Vagina (tissue), 2 donors: ENCODE results near the gene SLC15A4. TPM values are rescaled to one million over a fixed set of nuclear protein-coding genes. Genes with fewer than 3 reads are reported as not detected.

ENCODE experiments used
- DNase-seq, 2 donors: peaks; one replicate each; pipeline ENCODE4 v3.0.0-alpha.2; 2017; ENCODE audit errors: extremely low spot score in 2 of 2
- H3K27ac ChIP-seq: fragments of 200-600 bp; sonication (generic); one replicate; pipeline ENCODE4 v1.5.1; 2019
- H3K27me3 ChIP-seq: fragments of 200-600 bp; sonication (generic); one replicate; pipeline ENCODE4 v1.5.1; 2019
- H3K36me3 ChIP-seq, 2 donors: fragments of 200-600 bp; sonication (generic); one replicate each; pipeline ENCODE4 v1.5.1; 2017 to 2019
- H3K4me1 ChIP-seq: fragments of 200-600 bp; sonication (generic); one replicate; pipeline ENCODE4 v1.5.1; 2019
- H3K4me3 ChIP-seq, 2 donors: fragments of 200-600 bp; sonication (generic); 1 replicate in 1 of 2; 2 replicates in 1 of 2; pipeline ENCODE4 v1.5.1; 2016 to 2019
- H3K9me3 ChIP-seq: fragments of 200-600 bp; sonication (generic); one replicate; pipeline ENCODE4 v1.5.1; 2019
- POLR2A ChIP-seq, 2 donors: fragments of 450-650 bp; IDR thresholded peaks; one replicate each; pipeline ENCODE4 v1.6.1; 2017; ENCODE audit warnings: antibody characterized with exemption in 2 of 2, mild to moderate bottlenecking in 2 of 2, moderate library complexity in 2 of 2
- POLR2AphosphoS5 ChIP-seq, 2 donors: sonication (generic); formaldehyde crosslinking; IDR thresholded peaks; one replicate each; pipeline ENCODE4 v1.9.0; 2017; ENCODE audit warnings: antibody characterized with exemption in 2 of 2, mild to moderate bottlenecking in 2 of 2, low read depth in 1 of 2; ENCODE audit not compliant: insufficient read depth in 1 of 2
- intact Hi-C: fragments of 100-400 bp; cut with DNase I; formaldehyde crosslinking; loops from one replicate; pipeline ENCODE4 v1.15.1; 2023
- total RNA-seq: library from RNA; depleted of rRNA; stranded (reverse); fragments of >200 nt; gene quantifications from one replicate; pipeline ENCODE4 v1.2.3, GENCODE V29; 2016
- TF ChIP-seq, protein P1 (sequence below), 3 experiments: fragments of 450-650 bp in 2 of 3; fragments of 200-600 bp in 1 of 3; sonication (generic) in 1 of 3; IDR thresholded peaks; one replicate each; pipeline ENCODE4 v1.5.1; 2017 to 2019; ENCODE audit warnings: antibody characterized with exemption in 3 of 3, mild to moderate bottlenecking in 2 of 3, moderate library complexity in 2 of 3

SLC15A4 gene
- total RNA-seq, 1 donor from 2014 or later: 36.1 TPM

DNA sequence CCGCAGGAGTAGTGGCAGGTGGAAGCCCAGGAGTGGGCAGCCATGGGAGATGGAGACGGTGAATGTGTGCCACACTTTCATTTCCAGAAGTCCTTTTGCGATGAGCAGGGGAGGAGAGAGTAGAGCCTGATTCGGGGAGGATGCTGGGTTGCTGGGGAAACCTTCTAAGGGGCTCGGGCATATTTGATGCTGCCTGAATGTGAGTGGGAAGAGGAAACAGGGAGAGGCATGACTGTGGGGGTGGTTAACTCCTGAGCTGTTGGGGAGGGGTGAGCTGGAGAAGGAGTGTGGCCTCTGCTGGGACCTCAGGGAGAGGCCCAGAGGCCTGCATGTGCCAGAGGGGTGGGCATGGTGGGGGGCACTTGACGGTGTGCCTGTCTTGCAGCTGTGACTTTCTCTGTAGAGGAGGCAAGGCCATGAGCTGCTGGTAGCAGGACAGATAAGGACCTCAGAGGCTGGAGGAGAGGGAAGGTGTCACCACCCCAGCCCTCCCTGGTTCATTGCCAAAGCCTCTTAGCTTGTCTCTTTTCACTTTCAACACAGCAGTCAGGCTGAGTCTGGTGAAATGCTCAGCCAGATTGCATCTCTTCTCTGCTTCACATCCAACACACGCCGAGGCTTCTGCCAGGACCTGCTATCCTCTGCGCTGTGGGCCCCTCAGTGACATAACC, 40.9 kb upstream of the SLC15A4 start:
- Histone ChIP-seq H3K36me3 (no peaks in the 10 kb centered on the region), H3K4me3 (no peak overlapping the region), H3K27ac (no peak overlapping the region), H3K27me3 (no peaks in the 10 kb centered on the region), H3K4me1 (no peaks in the 10 kb centered on the region), H3K9me3 (no peaks in the 10 kb centered on the region)
- DNase-seq: no peak
- intact Hi-C loops: no loop called here
- TF ChIP-seq, protein P1, sequence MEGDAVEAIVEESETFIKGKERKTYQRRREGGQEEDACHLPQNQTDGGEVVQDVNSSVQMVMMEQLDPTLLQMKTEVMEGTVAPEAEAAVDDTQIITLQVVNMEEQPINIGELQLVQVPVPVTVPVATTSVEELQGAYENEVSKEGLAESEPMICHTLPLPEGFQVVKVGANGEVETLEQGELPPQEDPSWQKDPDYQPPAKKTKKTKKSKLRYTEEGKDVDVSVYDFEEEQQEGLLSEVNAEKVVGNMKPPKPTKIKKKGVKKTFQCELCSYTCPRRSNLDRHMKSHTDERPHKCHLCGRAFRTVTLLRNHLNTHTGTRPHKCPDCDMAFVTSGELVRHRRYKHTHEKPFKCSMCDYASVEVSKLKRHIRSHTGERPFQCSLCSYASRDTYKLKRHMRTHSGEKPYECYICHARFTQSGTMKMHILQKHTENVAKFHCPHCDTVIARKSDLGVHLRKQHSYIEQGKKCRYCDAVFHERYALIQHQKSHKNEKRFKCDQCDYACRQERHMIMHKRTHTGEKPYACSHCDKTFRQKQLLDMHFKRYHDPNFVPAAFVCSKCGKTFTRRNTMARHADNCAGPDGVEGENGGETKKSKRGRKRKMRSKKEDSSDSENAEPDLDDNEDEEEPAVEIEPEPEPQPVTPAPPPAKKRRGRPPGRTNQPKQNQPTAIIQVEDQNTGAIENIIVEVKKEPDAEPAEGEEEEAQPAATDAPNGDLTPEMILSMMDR (IDR thresholded peaks at IDR 0.05): no peak
- TF ChIP-seq POLR2AphosphoS5 (IDR thresholded peaks at IDR 0.05; ENCODE audit: insufficient read depth in 1 of 2, low read depth in 1 of 2) (no peak), POLR2A (IDR thresholded peaks at IDR 0.05) (no peak)

DNA sequence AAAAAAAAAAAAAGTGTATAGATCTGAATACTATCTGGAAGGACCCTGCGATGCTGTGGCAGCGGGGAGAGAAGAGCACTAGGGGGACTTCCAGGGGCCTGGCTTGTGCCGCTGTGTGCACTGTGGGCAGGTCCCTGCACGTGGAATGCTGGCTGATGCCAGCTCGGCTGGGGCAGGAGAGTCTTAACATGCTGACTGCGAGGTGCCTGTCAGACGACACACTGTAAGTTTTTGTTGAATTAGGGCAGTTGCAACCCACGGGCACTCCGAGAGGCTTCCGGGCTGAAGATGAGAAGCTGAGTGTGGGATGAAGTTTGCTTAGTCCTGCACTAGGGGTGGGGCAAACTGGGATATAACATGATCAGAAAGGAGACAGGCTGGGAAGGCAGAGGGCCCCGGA, 40.2 kb upstream of the SLC15A4 start:
- Histone ChIP-seq H3K9me3 (no peaks in the 10 kb centered on the region), H3K36me3 (no peaks in the 10 kb centered on the region), H3K27me3 (no peaks in the 10 kb centered on the region), H3K4me3 (no peak overlapping the region), H3K4me1 (no peaks in the 10 kb centered on the region), H3K27ac (no peak overlapping the region)
- intact Hi-C loops: no loop called here
- TF ChIP-seq, protein P1 (IDR thresholded peaks at IDR 0.05): no peak
- TF ChIP-seq POLR2A (IDR thresholded peaks at IDR 0.05): no peak
- TF ChIP-seq POLR2AphosphoS5 (IDR thresholded peaks at IDR 0.05; ENCODE audit: insufficient read depth in 1 of 2, low read depth in 1 of 2): no peak
- no peak for DNase-seq

DNA sequence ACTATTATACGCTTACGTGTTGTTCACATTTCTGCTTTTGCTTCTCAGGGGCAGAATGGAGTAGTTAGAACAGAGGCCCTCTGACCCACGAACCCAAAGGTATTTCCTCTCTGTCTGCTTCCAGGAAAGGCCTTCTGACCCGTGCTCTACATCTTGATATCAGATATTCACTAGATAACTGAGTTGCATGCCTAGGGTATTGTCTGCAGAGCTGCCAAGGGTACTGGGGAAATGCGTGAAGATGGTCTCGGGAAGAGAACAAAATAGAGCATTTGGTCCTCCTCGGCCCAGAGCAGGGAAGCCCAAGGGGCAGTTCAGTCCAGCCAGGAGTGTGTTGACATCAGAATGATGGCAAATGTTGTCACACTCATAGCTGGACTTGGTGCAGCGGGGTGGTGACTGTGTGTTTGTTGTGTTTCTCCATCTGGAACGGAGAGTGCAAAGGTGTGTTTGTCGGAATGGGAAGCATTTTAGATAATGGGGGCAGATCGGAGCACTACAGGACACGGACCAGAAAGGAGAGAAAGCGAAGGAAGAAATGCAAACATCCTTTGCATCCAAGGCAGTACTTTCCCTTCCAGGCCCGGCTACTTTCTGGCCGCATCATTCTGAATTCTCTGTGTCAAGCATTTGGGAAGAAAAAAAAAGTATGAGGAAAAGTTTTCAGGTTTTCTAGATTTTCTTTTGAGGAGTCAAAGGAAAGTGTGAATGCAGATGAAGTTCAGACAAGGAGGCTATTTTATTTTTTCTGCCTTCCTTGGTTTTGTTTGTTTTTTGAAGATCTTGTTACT, 37.7 kb upstream of the SLC15A4 start:
- Histone ChIP-seq H3K4me1 (no peaks in the 10 kb centered on the region), H3K4me3 (no peak overlapping the region), H3K36me3 (no peaks in the 10 kb centered on the region), H3K27me3 (no peaks in the 10 kb centered on the region), H3K9me3 (no peaks in the 10 kb centered on the region), H3K27ac (no peak overlapping the region)
- intact Hi-C loops: no loop called here
- TF ChIP-seq POLR2AphosphoS5 (IDR thresholded peaks at IDR 0.05; ENCODE audit: insufficient read depth in 1 of 2, low read depth in 1 of 2) (no peak), POLR2A (IDR thresholded peaks at IDR 0.05) (no peak)
- TF ChIP-seq, protein P1 (IDR thresholded peaks at IDR 0.05): no peak
- DNase-seq: no peak

DNA sequence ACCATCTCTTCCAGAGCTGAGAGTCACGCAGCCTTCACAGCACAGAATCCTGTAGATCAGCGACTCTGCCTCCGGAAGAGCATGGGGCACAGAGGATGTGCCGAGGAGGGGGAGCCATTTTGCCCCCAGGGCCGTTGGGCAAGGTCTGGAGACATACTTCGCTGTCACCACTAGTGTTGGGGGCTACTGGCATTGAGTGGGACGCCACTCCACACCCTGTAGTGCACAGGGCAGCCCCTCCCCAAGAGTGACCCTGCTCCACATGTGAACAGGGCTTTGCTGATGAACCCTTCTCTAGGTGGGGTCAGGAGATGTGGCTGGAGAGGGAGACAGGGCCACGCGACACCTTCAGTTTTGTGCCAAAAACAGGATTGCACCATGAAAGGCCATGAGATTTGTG, 35.6 kb upstream of the SLC15A4 start:
- no peak overlapping the region for H3K4me3 ChIP-seq
- no peak for DNase-seq
- TF ChIP-seq, protein P1 (IDR thresholded peaks at IDR 0.05): no peak
- TF ChIP-seq POLR2AphosphoS5 (IDR thresholded peaks at IDR 0.05; ENCODE audit: insufficient read depth in 1 of 2, low read depth in 1 of 2): no peak
- no peak for TF ChIP-seq POLR2A (IDR thresholded peaks at IDR 0.05)
- H3K27me3 ChIP-seq: no peaks in the 10 kb centered on the region
- no peaks in the 10 kb centered on the region for H3K9me3 ChIP-seq
- no peaks in the 10 kb centered on the region for H3K4me1 ChIP-seq
- intact Hi-C loops: no loop called here
- no peaks in the 10 kb centered on the region for H3K36me3 ChIP-seq
- H3K27ac ChIP-seq: no peak overlapping the region
